ENCODE data around the gene RAD23B.
"Not testable (repeated sequence)": the region's sequence is repeated elsewhere in the genome, so short reads cannot be mapped to it uniquely, and the experiment has no call there.

Gene RAD23B

GRCh38 chr9:107293543-107294085 is 10.5 kb downstream of the RAD23B start:
- DNase-seq (ENCODE audit: low spot score), result no peak

DNA sequence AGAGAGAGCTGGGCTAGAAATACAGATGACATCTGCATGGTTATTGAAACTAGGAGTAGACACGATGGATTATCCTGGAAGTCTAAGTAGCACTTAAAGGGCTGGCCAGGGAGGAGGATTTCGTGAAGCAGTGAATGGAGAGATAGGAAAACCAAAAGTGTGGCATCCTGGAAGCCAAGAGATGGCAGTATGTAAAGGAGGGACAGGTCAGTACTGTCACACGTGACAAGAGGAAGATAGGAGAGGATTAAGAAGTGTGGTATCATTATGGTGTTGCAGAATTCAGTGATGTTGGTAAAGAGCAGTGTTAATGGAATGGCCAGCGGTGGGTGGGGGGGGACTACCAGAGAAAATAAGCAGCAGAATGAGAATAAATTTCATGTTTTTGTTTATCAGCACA is 11.7 kb downstream of the RAD23B start:
- DNase-seq (ENCODE audit: low spot score), result no peak

DNA sequence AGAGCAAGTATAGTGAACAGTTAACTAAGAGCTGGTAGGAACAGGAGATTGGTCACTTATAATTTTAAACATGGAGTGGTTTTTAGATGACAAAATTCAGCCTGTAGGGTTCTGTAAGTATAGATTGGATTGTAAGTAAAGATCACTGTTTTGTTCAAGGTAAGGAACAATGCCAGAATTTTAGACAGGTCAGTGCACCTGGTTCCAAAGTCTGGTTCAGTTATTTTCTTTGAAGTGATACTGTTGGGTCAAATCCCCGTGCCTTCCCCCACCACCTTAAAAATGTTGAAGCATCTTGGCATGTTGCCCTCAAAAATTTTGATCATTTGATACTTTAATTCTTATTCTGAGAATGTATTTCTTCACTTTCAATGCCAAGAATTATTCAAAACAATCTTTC is 12.9 kb downstream of the RAD23B start:
- DNase-seq (ENCODE audit: low spot score), result no peak

DNA sequence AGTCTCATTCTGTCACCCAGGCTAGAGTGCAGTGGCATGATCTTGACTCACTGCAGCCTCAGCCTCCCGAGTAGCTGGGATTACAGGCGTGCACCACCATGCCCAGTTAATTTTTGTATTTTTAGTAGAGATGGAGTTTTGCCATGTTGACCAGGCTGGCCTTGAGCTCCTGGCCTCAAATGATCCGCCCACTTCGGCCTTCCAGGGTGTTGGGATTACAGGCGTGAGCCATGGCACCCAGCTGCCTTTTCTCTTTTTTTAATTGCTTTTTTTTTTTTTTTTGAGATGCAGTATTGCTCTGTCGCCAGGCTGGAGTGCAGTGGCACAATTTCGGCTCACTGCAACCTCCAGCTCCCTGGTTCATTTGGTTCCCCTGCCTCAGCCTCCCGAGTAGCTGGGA is 13.5 kb downstream of the RAD23B start:
- not testable (repeated sequence) for DNase-seq (ENCODE audit: low spot score)

- DNase-seq (ENCODE audit: low spot score), result no peak
Measured at GRCh38 chr9:107299437-107299836, 16.4 kb downstream of the RAD23B start.

GRCh38 chr9:107306308-107306707 is 23.2 kb downstream of the RAD23B start:
- no peak for DNase-seq (ENCODE audit: low spot score)

GRCh38 chr9:107307331-107307730 is 24.3 kb downstream of the RAD23B start:
- DNase-seq (ENCODE audit: low spot score), result no peak

GRCh38 chr9:107308461-107308860 is 25.4 kb downstream of the RAD23B start:
- DNase-seq (ENCODE audit: low spot score), result no peak

GRCh38 chr9:107309271-107309670 is 26.2 kb downstream of the RAD23B start:
- no peak for DNase-seq (ENCODE audit: low spot score)

DNA sequence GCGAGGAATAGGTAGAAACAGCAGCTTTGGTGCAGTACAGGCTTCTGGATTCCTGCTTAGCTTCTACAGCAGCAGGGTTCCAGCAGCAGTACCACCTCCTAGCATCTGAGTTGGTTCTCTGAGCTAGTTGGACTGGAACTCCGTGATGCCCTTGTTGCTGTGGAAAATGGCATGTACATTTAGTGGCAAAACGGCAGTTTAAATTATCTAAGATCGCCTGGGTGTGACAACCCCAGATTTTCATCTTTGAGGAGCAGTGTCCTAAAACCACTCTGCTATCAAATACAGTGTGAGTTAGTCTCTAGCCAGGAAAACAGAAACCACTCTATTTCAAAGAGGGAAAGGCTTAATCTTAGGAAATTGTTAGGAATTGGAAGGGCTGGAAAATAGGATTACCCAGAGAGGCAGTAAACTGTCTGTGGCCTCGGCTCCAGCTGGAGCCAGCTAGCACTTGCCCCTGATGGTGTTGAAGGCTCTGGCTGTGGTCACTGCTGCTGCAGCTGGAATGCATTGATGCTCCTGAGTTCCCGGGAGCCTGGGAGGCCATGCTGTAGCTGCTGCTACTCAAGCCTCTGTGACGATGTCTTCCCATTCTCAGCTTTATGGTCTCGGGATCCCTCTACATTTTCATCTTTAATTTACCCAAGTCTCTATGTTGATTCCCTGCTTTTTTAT is 29.4 kb downstream of the RAD23B start:
- DNase-seq (ENCODE audit: low spot score), result no peak

- DNase-seq (ENCODE audit: low spot score), result no peak
Measured at GRCh38 chr9:107313555-107314096, 30.5 kb downstream of the RAD23B start.

DNA sequence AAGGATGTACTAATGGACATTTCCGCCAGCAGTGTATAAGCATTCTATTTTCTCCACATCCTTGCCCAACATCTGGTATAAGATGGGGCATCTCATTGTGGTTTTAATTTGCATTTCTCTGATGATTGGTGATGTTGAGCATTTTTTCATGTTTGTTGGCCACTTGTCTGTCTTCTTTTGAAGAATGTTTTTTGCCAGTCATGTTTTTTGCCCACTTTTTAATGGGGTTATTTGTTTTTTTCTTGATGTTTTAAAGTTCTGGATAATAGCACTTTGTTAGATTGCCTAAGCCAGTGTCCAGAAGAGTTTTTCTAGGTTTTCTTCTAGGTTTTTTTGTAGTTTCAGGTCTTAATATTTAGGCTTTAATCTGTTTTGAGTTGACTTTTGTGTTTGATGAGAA is 31.7 kb downstream of the RAD23B start:
- DNase-seq (ENCODE audit: low spot score), result no peak

DNA sequence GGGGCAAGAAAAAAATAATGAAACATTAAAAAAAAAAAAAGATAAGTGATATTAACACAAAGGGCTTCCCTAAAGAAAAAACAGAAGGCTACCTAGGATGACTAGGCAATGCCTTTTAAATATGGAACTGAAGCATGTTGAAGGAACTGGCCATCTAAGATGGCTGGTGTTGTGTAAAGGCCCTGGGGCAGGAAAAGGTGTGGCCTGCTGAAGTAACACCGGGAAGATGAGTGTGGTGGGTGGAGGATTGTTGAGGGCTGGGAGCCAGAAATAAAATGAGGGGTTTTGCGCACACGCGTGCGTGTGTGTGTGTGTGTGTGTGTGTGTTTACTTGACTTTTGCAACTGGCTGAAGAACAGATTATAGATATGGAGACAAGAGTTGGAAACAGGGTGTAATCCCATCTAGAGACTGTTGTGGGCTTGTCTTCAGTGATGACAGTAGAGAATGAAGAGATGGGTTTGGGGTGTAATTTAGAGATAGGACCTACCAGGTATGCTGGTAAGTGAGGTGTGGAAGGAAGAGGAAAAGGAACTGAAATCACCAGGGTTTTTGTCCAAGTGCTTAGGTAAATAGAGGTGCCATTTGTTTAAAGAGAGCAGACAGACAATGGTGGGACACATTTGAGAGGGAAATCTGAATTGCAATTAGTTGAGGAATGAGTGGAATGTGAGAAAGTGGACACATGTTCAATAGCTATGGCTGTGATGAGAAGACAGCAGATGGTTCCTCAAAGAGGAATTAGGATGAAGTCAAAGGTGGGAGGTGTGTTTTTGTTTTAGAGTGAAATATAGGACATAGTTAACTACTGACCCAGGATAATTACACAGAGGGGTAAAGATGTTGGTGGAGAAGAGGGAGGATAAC is 33.9 kb downstream of the RAD23B start:
- DNase-seq (ENCODE audit: low spot score), result no peak

DNA sequence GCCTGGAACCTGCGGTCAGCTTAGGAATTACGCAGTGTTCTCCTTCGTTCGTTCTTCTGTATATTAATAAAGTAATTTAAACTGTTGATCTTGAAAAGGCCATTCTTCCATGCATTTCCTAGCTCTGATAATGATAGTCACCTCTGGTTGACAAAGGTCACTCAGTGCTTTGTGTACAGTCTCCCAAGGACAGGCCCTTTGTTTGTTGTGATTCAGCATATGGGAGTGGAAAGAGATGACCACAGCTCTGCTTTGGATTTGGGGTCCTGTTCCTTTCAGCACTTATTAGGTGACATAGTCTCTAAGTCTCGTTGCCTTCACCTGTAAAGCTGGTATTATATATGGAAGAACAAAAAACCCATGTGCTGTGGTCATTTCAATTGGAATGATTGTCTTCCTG is 39.6 kb downstream of the RAD23B start:
- no peak for DNase-seq (ENCODE audit: low spot score)

GRCh38 chr9:107323836-107324585 is 40.9 kb downstream of the RAD23B start:
- DNase-seq (ENCODE audit: low spot score), result no peak

- DNase-seq (ENCODE audit: low spot score), result no peak
Measured at GRCh38 chr9:107325842-107326241, 42.8 kb downstream of the RAD23B start.

- DNase-seq (ENCODE audit: low spot score), result no peak
Measured at GRCh38 chr9:107328510-107328909, 45.4 kb downstream of the RAD23B start.

- no peak for DNase-seq (ENCODE audit: low spot score)
Measured at GRCh38 chr9:107330420-107330819, 47.3 kb downstream of the RAD23B start.

GRCh38 chr9:107332883-107333282 is 49.8 kb downstream of the RAD23B start:
- DNase-seq (ENCODE audit: low spot score), result no peak

GRCh38 chr9:107333363-107333762 is 50.3 kb downstream of the RAD23B start:
- no peak for DNase-seq (ENCODE audit: low spot score)

DNA sequence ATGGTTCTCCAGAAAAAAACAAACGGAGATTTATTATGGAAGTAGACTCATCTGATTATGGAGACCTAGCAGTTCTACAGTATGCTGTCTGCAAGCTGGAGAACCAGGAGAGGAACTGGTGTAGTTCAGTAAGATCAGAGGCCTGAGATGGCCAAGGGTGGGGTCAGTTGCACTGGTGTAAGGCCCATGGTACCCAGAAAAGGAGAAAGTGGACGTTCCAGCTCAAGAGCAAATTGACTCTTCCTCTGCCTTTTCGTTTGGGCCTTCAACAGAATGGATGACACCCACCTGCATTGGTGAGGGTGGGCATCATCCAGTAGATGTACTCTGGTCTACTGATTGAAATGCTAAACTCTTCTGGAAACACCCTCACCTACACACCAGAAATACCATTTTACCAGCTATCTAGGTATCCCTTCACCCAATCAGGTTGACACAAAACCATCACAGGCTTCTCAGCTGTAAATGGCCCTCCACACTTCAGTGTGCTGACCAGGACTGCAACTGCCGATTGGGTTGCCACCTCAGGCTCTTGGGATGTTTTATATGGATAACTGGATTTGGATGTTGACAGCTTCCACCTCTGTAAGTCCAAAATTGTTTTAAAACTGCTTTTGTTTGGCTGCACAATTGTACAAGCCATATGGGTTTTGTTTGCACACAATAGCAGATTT is 51.2 kb downstream of the RAD23B start:
- no peak for DNase-seq (ENCODE audit: low spot score)

GRCh38 chr9:107335331-107335730 is 52.3 kb downstream of the RAD23B start:
- DNase-seq (ENCODE audit: low spot score), result no peak
